GM10847 (cell line): ENCODE data around the gene ACADS.

Experiments
- POLR2A ChIP-seq: IDR thresholded peaks from 2 replicates; pipeline ENCODE4 v1.6.1; 2011; ENCODE audit not compliant: insufficient read length; ENCODE audit errors: extremely low read depth

The ACADS gene

DNA sequence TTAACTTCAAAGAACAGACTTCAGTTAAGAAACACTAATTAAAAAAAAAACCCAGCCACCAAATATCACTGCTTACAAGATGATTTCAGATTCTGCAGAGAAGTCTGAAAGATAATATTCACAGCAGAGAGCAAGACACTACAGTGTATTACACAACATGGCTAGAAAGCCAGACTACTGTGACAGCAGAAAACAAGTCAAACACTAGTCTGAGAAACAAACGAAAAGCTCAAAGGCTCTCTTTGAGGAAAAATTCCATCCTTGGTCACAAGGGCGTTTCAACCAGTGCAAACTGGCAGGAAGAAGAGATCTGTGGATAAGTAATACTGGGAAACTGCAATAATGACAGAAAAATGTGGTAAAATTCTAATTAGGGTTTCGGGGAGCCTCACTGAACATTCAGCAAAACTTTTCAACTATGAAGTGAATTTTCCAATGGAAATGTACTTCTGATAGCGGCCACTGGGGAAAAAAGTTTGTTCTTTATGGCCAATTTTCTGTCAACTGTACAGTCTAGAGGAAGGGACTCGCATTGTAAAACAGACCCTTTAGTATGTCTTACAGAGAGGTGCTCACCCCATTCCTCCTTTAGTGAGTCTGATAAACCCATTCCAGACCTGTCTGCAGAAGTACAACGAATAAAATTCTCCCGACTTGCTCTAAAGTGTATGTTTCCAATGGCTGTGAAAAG is 50.4 kb downstream of the ACADS start:
- no peak for TF ChIP-seq POLR2A

DNA sequence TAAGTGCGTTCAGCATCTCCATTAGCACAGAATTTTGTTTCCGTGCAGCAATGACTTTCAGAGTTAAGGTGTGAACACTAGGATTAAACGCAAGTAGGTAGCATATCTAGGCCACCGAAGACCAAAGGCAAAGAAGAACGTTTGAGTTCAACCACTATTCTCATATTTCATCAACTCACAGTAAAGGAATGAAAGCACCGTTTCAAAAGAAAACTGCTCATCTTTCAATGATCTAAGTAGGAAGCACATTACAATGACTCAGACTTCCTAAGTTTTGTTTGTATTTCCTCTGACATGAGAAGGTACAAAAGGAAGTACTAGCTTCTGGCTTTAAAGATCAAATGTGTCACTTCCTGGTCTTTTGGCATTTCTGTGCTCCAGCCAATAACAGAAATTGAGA is 57.6 kb downstream of the ACADS start:
- no peak for TF ChIP-seq POLR2A

DNA sequence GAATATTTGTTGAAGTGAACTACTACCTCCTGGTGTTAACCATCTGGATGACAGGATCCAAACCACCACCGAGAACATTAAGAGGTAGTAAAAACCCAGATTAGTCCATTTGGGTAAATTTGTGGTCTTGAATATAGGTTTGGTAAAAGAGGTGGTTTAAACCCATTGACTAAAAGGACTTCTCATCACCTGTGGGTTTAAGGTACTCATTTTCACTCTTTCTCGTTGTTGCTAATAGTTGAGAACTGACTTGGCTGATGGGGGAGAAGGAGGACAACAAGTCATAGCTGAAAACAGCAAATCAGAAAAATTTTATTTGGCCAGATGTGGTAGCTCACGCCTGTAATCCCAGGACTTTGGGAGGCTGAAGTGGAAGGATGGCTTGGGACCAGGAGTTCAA is 59.2 kb downstream of the ACADS start:
- no peak for TF ChIP-seq POLR2A

DNA sequence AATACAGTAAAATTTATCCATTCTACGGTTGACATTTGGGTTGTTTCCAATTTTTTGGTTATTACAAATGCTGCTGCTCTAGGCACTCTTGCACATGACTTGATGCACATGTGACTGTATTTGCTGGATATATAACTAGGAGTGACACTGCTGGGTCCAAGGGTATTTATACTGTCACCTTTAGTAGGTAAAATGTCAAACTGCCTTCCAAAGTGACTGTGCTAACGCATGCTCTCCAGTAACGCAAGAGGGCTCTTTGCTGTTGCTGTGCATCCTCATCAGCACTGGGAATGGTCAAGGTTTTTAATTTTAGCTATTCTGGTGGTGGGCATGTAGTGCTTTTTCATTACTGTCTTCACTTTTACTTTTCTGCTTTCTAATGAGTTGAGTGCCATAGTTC is 62.3 kb downstream of the ACADS start:
- no peak for TF ChIP-seq POLR2A
